A549 treated with GW870086 at 1 μM for 4 hours (cell line): ENCODE results near the gene PRRT1B. TPM values are rescaled to one million over a fixed set of nuclear protein-coding genes. Genes with fewer than 3 reads are reported as not detected.

Experiments
- total RNA-seq: library from RNA; stranded (reverse); fragments of 200-300 nt; extraction: Qiagen RNA extraction; gene quantifications from 5 replicates; pipeline ENCODE4 v1.2.3, GENCODE V29; 2022; ENCODE audit warnings: low read depth

The PRRT1B gene
- total RNA-seq, result 0.15 to 0.69 TPM (median 0.47 TPM) in 4 of 5 replicates, not detected in the other

GRCh38 chr9:131545003-131545785 lies at the start of gene PRRT1B:
TSS of gene PRRT1B (plus strand) at chr9:131545523. CDS start at chr9:131545616, 93 bp downstream.

DNA sequence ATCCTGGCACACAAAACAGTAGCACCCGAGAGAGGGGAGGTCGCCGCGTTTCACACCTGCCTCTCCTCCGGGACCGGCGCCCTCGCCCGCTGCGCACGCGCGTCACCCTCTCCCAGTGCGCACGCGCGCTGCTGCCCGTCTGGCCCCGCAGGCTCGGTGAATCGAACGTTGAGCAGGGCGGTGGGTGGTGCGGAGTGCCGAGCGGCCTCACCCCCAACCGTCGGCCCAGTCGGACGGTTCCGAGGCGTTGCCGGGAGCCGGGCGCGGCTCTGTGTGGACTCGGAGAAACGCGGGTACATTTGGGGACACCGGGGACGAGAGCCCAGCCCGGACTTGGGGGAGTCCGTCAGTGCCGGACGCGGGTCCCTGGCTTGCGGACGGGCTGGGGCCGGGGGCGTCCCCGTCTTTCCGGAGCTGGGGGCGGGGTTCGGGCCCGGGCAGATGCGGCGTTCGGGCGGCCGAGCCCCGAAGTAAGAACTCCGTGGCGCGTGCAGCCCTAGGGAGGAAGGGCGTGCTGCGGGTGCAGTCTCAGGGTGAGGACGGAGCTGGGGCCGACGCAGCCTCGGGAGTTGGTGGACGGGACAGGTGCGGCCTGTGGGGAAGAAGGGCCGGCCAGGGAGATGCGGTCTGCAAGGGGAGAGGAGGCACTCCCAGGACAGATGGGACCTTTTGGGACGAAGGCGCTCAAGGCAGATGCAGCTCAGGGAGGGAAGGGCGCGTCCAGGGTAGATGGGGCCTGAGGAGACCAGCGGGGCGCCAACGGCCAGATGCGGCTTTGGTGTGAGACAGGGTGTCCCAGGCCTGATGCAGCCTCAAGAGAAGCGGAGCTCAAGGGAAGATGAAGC lies 42.3 kb upstream of the PRRT1B start, which contains the start of gene POMT1:
POMT1 (plus strand) TSS at position 138 of the 845 bp plus-strand sequence. CDS start 1,301 bp downstream, outside the sequence.

GRCh38 chr9:131530920-131531832 lies 14.1 kb upstream of the PRRT1B start, which contains the start of gene UCK1:
TSS of gene UCK1 (minus strand) at chr9:131531263. CDS start at chr9:131531174, 89 bp downstream.

Other genes starting within 250 kb of the PRRT1B start
- 50.3 to 64.9 TPM (median 64.2 TPM) in 5 replicates for gene PRRC2B, start 151.4 kb upstream of the PRRT1B start, total RNA-seq
- 14.2 to 19.0 TPM (median 17.7 TPM) in 5 replicates for gene POMT1, start 42.6 kb upstream of the PRRT1B start, total RNA-seq
- gene UCK1, start 14.3 kb upstream of the PRRT1B start, total RNA-seq, result 18.2 to 24.7 TPM (median 20.2 TPM) in 5 replicates
- gene RAPGEF1, start 194.6 kb downstream of the PRRT1B start, total RNA-seq, result 40.7 to 56.4 TPM (median 53.5 TPM) in 5 replicates